H1 (cell line): ENCODE measurements around the gene SHMT1. TPM values are rescaled to one million over a fixed set of nuclear protein-coding genes. Genes with fewer than 3 reads are reported as not detected.

ENCODE experiments used
- CTCF ChIA-PET: fragments of 300-600 bp; sonication (Branson Sonifier 250); formaldehyde crosslinking; loops from one replicate; lab custom pipeline; 2021; ENCODE audit not compliant: partially characterized antibody; lab: Charles Lee
- POLR2A ChIA-PET: fragments of 300-600 bp; sonication (Branson Sonifier 250); formaldehyde crosslinking; loops from one replicate; lab custom pipeline; 2021; ENCODE audit warnings: inconsistent platforms; ENCODE audit not compliant: partially characterized antibody; lab: Charles Lee
- DNase-seq, 2 experiments: peaks; one replicate each; pipeline versions ENCODE4 v3.0.0 to v3.0.0-alpha.2; 2010 to 2022; ENCODE audit warnings: low spot score in 2 of 2, low read depth in 1 of 2, mixed read lengths in 1 of 2
- FAIRE-seq: peaks from 2 replicates; lab custom pipeline; 2011; peaks lifted over from hg19 to GRCh38; lab: Jason Lieb, UNC
- H2AFZ ChIP-seq: 2 replicates; pipeline ENCODE4 v1.8.1; 2012; ENCODE audit warnings: low read length, inconsistent platforms
- H2AK5ac ChIP-seq: 2 replicates; pipeline ENCODE4 v1.6.1; 2013; ENCODE audit warnings: low read depth, low read length
- H2BK120ac ChIP-seq: replicated peaks from 2 replicates; pipeline ENCODE3; 2013; ENCODE audit warnings: low read depth, low read length, inconsistent platforms
- H2BK12ac ChIP-seq: 2 replicates; pipeline ENCODE4 v1.6.1; 2013; ENCODE audit warnings: low read depth, low read length
- H2BK15ac ChIP-seq: 2 replicates; pipeline ENCODE4 v1.6.1; 2013; ENCODE audit warnings: low read length
- H2BK20ac ChIP-seq: 2 replicates; pipeline ENCODE4 v1.6.1; 2013; ENCODE audit warnings: low read length
- H2BK5ac ChIP-seq: 2 replicates; pipeline ENCODE4 v1.6.1; 2013; ENCODE audit warnings: low read depth, low read length
- H3K14ac ChIP-seq: 2 replicates; pipeline ENCODE4 v1.6.1; 2013; ENCODE audit warnings: inconsistent platforms; ENCODE audit not compliant: insufficient read length
- H3K18ac ChIP-seq: 2 replicates; pipeline ENCODE4 v1.6.1; 2013; ENCODE audit warnings: low read length; ENCODE audit errors: extremely low read depth
- H3K23ac ChIP-seq: 2 replicates; pipeline ENCODE4 v1.6.1; 2013; ENCODE audit warnings: inconsistent platforms; ENCODE audit not compliant: insufficient read length
- H3K23me2 ChIP-seq: 2 replicates; pipeline ENCODE4 v1.6.1; 2013; ENCODE audit warnings: low read depth, low read length
- H3K27ac ChIP-seq: 2 replicates; pipeline ENCODE4 v1.6.1; 2011; ENCODE audit warnings: low read depth, low read length, inconsistent platforms
- H3K27me3 ChIP-seq, 4 experiments: replicated peaks in 1 of 4; 1 replicate in 1 of 4; 2 replicates in 3 of 4; pipeline versions ENCODE4 v1.6.1 to v1.8.1; 2011 to 2013; ENCODE audit warnings: low read length in 3 of 4, mild to moderate bottlenecking in 3 of 4, inconsistent platforms in 2 of 4, mixed read lengths in 2 of 4, moderate library complexity in 1 of 4; ENCODE audit not compliant: control insufficient read depth in 3 of 4, insufficient read depth in 3 of 4; ENCODE audit errors: extremely low read depth in 1 of 4
- H3K36me3 ChIP-seq, 4 experiments: 2 replicates each; pipeline versions ENCODE4 v1.6.1 to v1.8.1; 2011 to 2013; ENCODE audit warnings: mild to moderate bottlenecking in 4 of 4, low read length in 3 of 4, moderate library complexity in 2 of 4, control low read depth in 1 of 4, inconsistent platforms in 1 of 4; ENCODE audit not compliant: insufficient read depth in 4 of 4, control insufficient read depth in 2 of 4
- H3K4ac ChIP-seq: replicated peaks from 2 replicates; pipeline ENCODE3; 2013; ENCODE audit warnings: low read length, low read depth, mixed read lengths, inconsistent platforms; ENCODE audit not compliant: insufficient read length
- H3K4me1 ChIP-seq, 4 experiments: replicated peaks in 1 of 4; 1 replicate in 1 of 4; 2 replicates in 3 of 4; pipeline versions ENCODE4 v1.6.1 to v1.8.1; 2011 to 2013; ENCODE audit warnings: low read length in 3 of 4, inconsistent platforms in 2 of 4, mixed read lengths in 1 of 4; ENCODE audit not compliant: insufficient read depth in 4 of 4, control insufficient read depth in 3 of 4
- H3K4me2 ChIP-seq, 2 experiments: 2 replicates each; pipeline versions ENCODE4 v1.6.1 to v1.8.1; 2011 to 2013; ENCODE audit warnings: low read depth in 2 of 2, low read length in 2 of 2, control low read depth in 1 of 2, inconsistent platforms in 1 of 2, mild to moderate bottlenecking in 1 of 2; ENCODE audit not compliant: insufficient read depth in 1 of 2
- H3K4me3 ChIP-seq, 4 experiments: fragments of 200-600, 300-600 bp in 1 of 4; sonication (generic), shearing (Covaris generic), sonication (Bioruptor Twin) in 1 of 4; 2 replicates each; pipeline versions ENCODE4 v1.5.1 to v1.8.1; 2011 to 2016; ENCODE audit warnings: low read length in 4 of 4, low read depth in 3 of 4, control low read depth in 2 of 4, inconsistent platforms in 2 of 4, mild to moderate bottlenecking in 2 of 4, mixed read lengths in 1 of 4, moderate library complexity in 1 of 4; ENCODE audit not compliant: insufficient read depth in 2 of 4; ENCODE audit errors: extremely low read depth in 1 of 4
- H3K56ac ChIP-seq: replicated peaks from 2 replicates; pipeline ENCODE3; 2013; ENCODE audit warnings: low read depth, mild to moderate bottlenecking, mixed read lengths, low read length, inconsistent platforms; ENCODE audit not compliant: insufficient read length
- H3K79me1 ChIP-seq: 2 replicates; pipeline ENCODE4 v1.6.1; 2013; ENCODE audit warnings: low read depth, low read length, control low read depth
- H3K79me2 ChIP-seq, 2 experiments: 2 replicates each; pipeline versions ENCODE4 v1.6.1 to v1.8.1; 2012 to 2013; ENCODE audit warnings: low read length in 2 of 2, mild to moderate bottlenecking in 2 of 2, inconsistent platforms in 1 of 2; ENCODE audit not compliant: insufficient read depth in 2 of 2, control insufficient read depth in 1 of 2
- H3K9ac ChIP-seq, 4 experiments: replicated peaks in 1 of 4; 1 replicate in 1 of 4; 2 replicates in 3 of 4; pipeline versions ENCODE4 v1.6.1 to v1.8.1; 2011 to 2013; ENCODE audit warnings: low read depth in 3 of 4, low read length in 3 of 4, control low read depth in 2 of 4, mild to moderate bottlenecking in 2 of 4, moderate library complexity in 2 of 4, inconsistent platforms in 1 of 4; ENCODE audit errors: extremely low read depth in 1 of 4
- H3K9me3 ChIP-seq, 2 experiments: 2 replicates each; pipeline versions ENCODE4 v1.6.1 to v1.8.1; 2012 to 2013; ENCODE audit warnings: mild to moderate bottlenecking in 2 of 2, moderate library complexity in 2 of 2, control low read depth in 1 of 2, inconsistent platforms in 1 of 2, low read depth in 1 of 2, low read length in 1 of 2, mixed read lengths in 1 of 2; ENCODE audit not compliant: insufficient read depth in 2 of 2
- H4K20me1 ChIP-seq, 2 experiments: replicated peaks in 1 of 2; 2 replicates each; pipeline versions ENCODE3 to v1.8.1; 2011 to 2013; ENCODE audit warnings: inconsistent platforms in 2 of 2, low read length in 2 of 2, mild to moderate bottlenecking in 1 of 2; ENCODE audit not compliant: insufficient read depth in 2 of 2, control insufficient read depth in 1 of 2
- H4K5ac ChIP-seq: 2 replicates; pipeline ENCODE4 v1.6.1; 2013; ENCODE audit warnings: low read length, low read depth, mixed read lengths, inconsistent platforms; ENCODE audit not compliant: insufficient read length
- H4K8ac ChIP-seq: 2 replicates; pipeline ENCODE4 v1.8.0; 2013; ENCODE audit warnings: mild to moderate bottlenecking, moderate library complexity, low read length, inconsistent platforms; ENCODE audit not compliant: insufficient read depth; ENCODE audit errors: extremely low read depth
- H4K91ac ChIP-seq: replicated peaks from 2 replicates; pipeline ENCODE3; 2013; ENCODE audit warnings: low read length, mixed read lengths, inconsistent platforms; ENCODE audit not compliant: insufficient read length
- BACH1 ChIP-seq: IDR thresholded peaks from 2 replicates; pipeline ENCODE4 v1.6.1; 2012; ENCODE audit warnings: low read length, improper control_type of control experiment
- CEBPB ChIP-seq: IDR thresholded peaks from 2 replicates; pipeline ENCODE4 v1.6.1; 2012; ENCODE audit warnings: low read depth, low read length
- CHD1 ChIP-seq: IDR thresholded peaks from 2 replicates; pipeline ENCODE4 v1.6.1; 2012; ENCODE audit warnings: low read depth, low read length, improper control_type of control experiment
- EGR1 ChIP-seq: IDR thresholded peaks from 2 replicates; pipeline ENCODE4 v1.6.1; 2011; ENCODE audit warnings: low read depth, low read length, borderline replicate concordance
- FOSL1 ChIP-seq: IDR thresholded peaks from 2 replicates; pipeline ENCODE4 v1.6.1; 2011; ENCODE audit warnings: mild to moderate bottlenecking, low read depth, low read length, moderate library complexity; ENCODE audit not compliant: insufficient read depth
- HDAC2 ChIP-seq, 2 experiments: fragments of 300-600 bp in 1 of 2; sonication (generic) in 1 of 2; IDR thresholded peaks; 2 replicates each; pipeline ENCODE4 v1.6.1; 2011 to 2012; ENCODE audit warnings: low read depth in 2 of 2, low read length in 2 of 2, mild to moderate bottlenecking in 2 of 2, moderate library complexity in 2 of 2, borderline replicate concordance in 1 of 2, inconsistent platforms in 1 of 2
- KDM5A ChIP-seq: fragments of 200-600 bp; IDR thresholded peaks from 2 replicates; pipeline ENCODE4 v1.7.1; 2012; ENCODE audit warnings: mild to moderate bottlenecking, low read length, inconsistent platforms, mixed read lengths
- PHF8 ChIP-seq: fragments of 200-600 bp; sonication (generic); conservative IDR thresholded peaks from 2 replicates; pipeline ENCODE4 v1.7.1; 2012; ENCODE audit warnings: low read depth, mild to moderate bottlenecking, inconsistent platforms, low read length, moderate library complexity
- POLR2AphosphoS5 ChIP-seq: IDR thresholded peaks from 2 replicates; pipeline ENCODE4 v1.6.1; 2011; ENCODE audit warnings: low read depth, low read length
- RAD21 ChIP-seq, 2 experiments: IDR thresholded peaks in 1 of 2; conservative IDR thresholded peaks in 1 of 2; 2 replicates each; pipeline ENCODE4 v1.6.1; 2011; ENCODE audit warnings: low read depth in 2 of 2, low read length in 2 of 2, improper control_type of control experiment in 1 of 2, inconsistent platforms in 1 of 2, mild to moderate bottlenecking in 1 of 2, moderate library complexity in 1 of 2
- RFX5 ChIP-seq: IDR thresholded peaks from 2 replicates; pipeline ENCODE4 v1.6.1; 2011; ENCODE audit warnings: low read depth, low read length, improper control_type of control experiment, borderline replicate concordance
- SIRT6 ChIP-seq: IDR thresholded peaks from one replicate; pipeline ENCODE4 v1.7.1; 2012; ENCODE audit warnings: low read length, inconsistent platforms
- SRF ChIP-seq: IDR thresholded peaks from 2 replicates; pipeline ENCODE4 v1.6.1; 2011; ENCODE audit warnings: mild to moderate bottlenecking, low read depth, low read length, moderate library complexity
- SUZ12 ChIP-seq: fragments of 200-600 bp; sonication (generic); IDR thresholded peaks from 2 replicates; pipeline ENCODE4 v1.6.1; 2012; ENCODE audit warnings: mild to moderate bottlenecking, inconsistent platforms, low read length, moderate library complexity, mixed read lengths
- WGBS, 2 experiments: shearing (Covaris generic) in 1 of 2; methylation state at CpG; one replicate each; pipeline versions ENCODE4 v1.1.6 to v1.1.7; 2013 to 2015; ENCODE audit warnings: low lambda C conversion rate in 2 of 2, mixed read lengths in 2 of 2, inconsistent platforms in 1 of 2, low coverage in 1 of 2, missing lambda C conversion rate in 1 of 2; ENCODE audit not compliant: insufficient replicate concordance in 2 of 2, insufficient coverage in 1 of 2, insufficient read length in 1 of 2; ENCODE audit errors: extremely low coverage in 1 of 2, missing lambda C conversion rate in 1 of 2; 5-methylcytosine and 5-hydroxymethylcytosine counted together
- polyA plus RNA-seq, 7 experiments: library from polyadenylated mRNA; depleted of rRNA in 3 of 7; stranded (reverse) in 5 of 7; unstranded in 2 of 7; fragments of >200 nt in 5 of 7; fragments of 200-250 nt in 2 of 7; gene quantifications; 1 replicate in 5 of 7; 2 replicates in 1 of 7; 4 replicates in 1 of 7; pipeline versions ENCODE4 v1.2.1 to v1.2.3, GENCODE V29; 2011 to 2013; ENCODE audit warnings: missing spikeins in 2 of 7, mixed read lengths in 2 of 7
- total RNA-seq: library from RNA; stranded (reverse); fragmentation: NEBNext Ultra II Directional; extraction: Animal tissue kit (Norgen Biotek cat#: 25700); gene quantifications from 2 replicates; pipeline ENCODE4 v1.2.1, GENCODE V29; 2021

The SHMT1 gene
- total and polyA plus RNA-seq, 2 of the 8 experiments (the other 6 are each of a cell fraction or from before 2014, with no cell fraction given) = 30.7 to 39.3 TPM

GRCh38 chr17:18280249-18280648 lies 83.1 kb downstream of the SHMT1 start:
- Histone ChIP-seq H3K4me1 (no peaks in the 10 kb centered on the region), H3K79me1 (no peaks in the 10 kb centered on the region), H3K36me3 (peaks cover 43 to 86% (median 69%) of the 10 kb centered on the region in 4 experiments), H3K27ac (no peak overlapping the region), H3K79me2 (no peaks in the 10 kb centered on the region), H3K9ac (no peak overlapping the region), H2AK5ac (no peak overlapping the region), H3K27me3 (no peaks in the 10 kb centered on the region), H3K18ac (no peak overlapping the region), H2BK120ac (no peak overlapping the region), H2BK15ac (no peak overlapping the region), H4K5ac (no peak overlapping the region), H4K91ac (no peak overlapping the region), H3K14ac (no peak overlapping the region), H3K4me3 (no peak overlapping the region), H3K4me2 (no peak overlapping the region), H2BK12ac (no peak overlapping the region), H2AFZ (no peak overlapping the region), H3K56ac (no peak overlapping the region), H3K23ac (no peak overlapping the region), H3K23me2 (no peaks in the 10 kb centered on the region), H2BK20ac (no peak overlapping the region), H4K20me1 (peaks cover 3 to 10% of the 10 kb centered on the region in 2 experiments), H2BK5ac (no peak overlapping the region), H3K9me3 (no peaks in the 10 kb centered on the region), H4K8ac (no peak overlapping the region), H3K4ac (no peak overlapping the region)
- POLR2A ChIA-PET = interaction anchor here (0.8 to 1.4 kb wide), 5 partner anchors 9 to 27 kb away, joined by 3 to 6 read pairs (median 4); partner anchors contain the start of gene FLII
- WGBS, 2 experiments = 93% methylated on average over 4 of the region's 4 CpGs; no CpG with 5 or more reads in 1 of the 2 experiments
- no peak for DNase-seq
- CTCF ChIA-PET = interaction anchor here (1.2 to 1.9 kb wide), 4 partner anchors 9 to 31 kb away, joined by 3 to 8 read pairs (median 4); no protein-coding TSS in a partner anchor
- FAIRE-seq = no peak
- TF ChIP-seq PHF8 (no peak), CEBPB (no peak), KDM5A (no peak), SUZ12 (no peak), RAD21 (IDR thresholded peaks at IDR 0.05 in 1 of 2, conservative IDR thresholded peaks at IDR 0.05 in 1 of 2; ENCODE audit: low read depth in 2 of 2, low read length in 2 of 2) (no peak), CHD1 (no peak), EGR1 (no peak), BACH1 (no peak), SIRT6 (no peak), SRF (no peak), RFX5 (no peak), FOSL1 (no peak), POLR2AphosphoS5 (no peak), HDAC2 (IDR thresholded peaks at IDR 0.05; ENCODE audit: borderline replicate concordance in 1 of 2, low read depth in 2 of 2, low read length in 2 of 2) (no peak)
